HG03432 (cell line): ENCODE results near the gene TRAP1.
"Not testable (repeated sequence)": the region's sequence is repeated elsewhere in the genome, so short reads cannot be mapped to it uniquely, and the experiment has no call there.

ENCODE experiments used
- ATAC-seq: cut with Tn5 transposase; IDR thresholded peaks from one replicate; pipeline ENCODE4 v1.9.1; 2021; ENCODE audit warnings: mild to moderate bottlenecking, moderate library complexity; ENCODE audit not compliant: unreplicated experiment

The TRAP1 gene

GRCh38 chr16:3618769-3619141, 98.6 kb downstream of the TRAP1 start:
- ATAC-seq = no peak

- ATAC-seq = no peak
Measured at GRCh38 chr16:3612510-3613466, 104.5 kb downstream of the TRAP1 start.

GRCh38 chr16:3611146-3611975, 106.0 kb downstream of the TRAP1 start, which contains the start of gene SLX4:
Gene SLX4, minus strand, starts transcription at chr16:3611606. Its CDS starts 2,642 bp downstream, at chr16:3608964.
- ATAC-seq = peak; percentile 85

- ATAC-seq = no peak
Measured at GRCh38 chr16:3610698-3611145, 106.6 kb downstream of the TRAP1 start.

- no peak for ATAC-seq
Measured at GRCh38 chr16:3609895-3610697, 107.2 kb downstream of the TRAP1 start.

- not testable (repeated sequence) for ATAC-seq
Measured at GRCh38 chr16:3608976-3609375, 108.3 kb downstream of the TRAP1 start.

GRCh38 chr16:3608069-3608468, 109.3 kb downstream of the TRAP1 start:
- ATAC-seq = no peak
